ENCODE data around the gene AJUBA.

GRCh38 chr14:22932146-22932545 is 50.2 kb downstream of the AJUBA start:
- no peak for TF ChIP-seq FOXK2 (IDR thresholded peaks at IDR 0.05)
- TF ChIP-seq BHLHE40 (IDR thresholded peaks at IDR 0.05; ENCODE audit: borderline replicate concordance) = no peak
- TF ChIP-seq SP1 (IDR thresholded peaks at IDR 0.05) = no peak
- no peak for TF ChIP-seq ZNF384 (IDR thresholded peaks at IDR 0.05)
- no peak for TF ChIP-seq HDGF (IDR thresholded peaks at IDR 0.05; ENCODE audit: borderline replicate concordance)
- no peak for TF ChIP-seq FOXM1 (IDR thresholded peaks at IDR 0.05; ENCODE audit: borderline replicate concordance)
- TF ChIP-seq SUZ12 (IDR thresholded peaks at IDR 0.05) = no peak
- TF ChIP-seq FOXA1 (IDR thresholded peaks at IDR 0.05) = no peak
- TF ChIP-seq NFRKB (IDR thresholded peaks at IDR 0.05) = no peak
- no peak for TF ChIP-seq L3MBTL2 (conservative IDR thresholded peaks at IDR 0.05)
- TF ChIP-seq TARDBP (IDR thresholded peaks at IDR 0.05) = no peak

All from HEK293T (cell line).